Endodermal cell (in vitro differentiated cells): ENCODE results near the gene PHLDA1. TPM values are rescaled to one million over a fixed set of nuclear protein-coding genes. Genes with fewer than 3 reads are reported as not detected.

Experiments
- DNase-seq: peaks from one replicate; pipeline ENCODE4 v3.0.0-alpha.2; 2017
- H3K27ac ChIP-seq: 2 replicates; pipeline ENCODE4 v1.5.1; 2013; ENCODE audit warnings: mild to moderate bottlenecking, low read depth, low read length, moderate library complexity
- H3K27me3 ChIP-seq: 2 replicates; pipeline ENCODE4 v1.6.1; 2013; ENCODE audit warnings: mild to moderate bottlenecking, low read length, moderate library complexity; ENCODE audit not compliant: insufficient read depth, control insufficient read depth, poor library complexity, severe bottlenecking
- H3K36me3 ChIP-seq: 2 replicates; pipeline ENCODE4 v1.7.0; 2013; ENCODE audit warnings: mild to moderate bottlenecking, low read length, moderate library complexity; ENCODE audit not compliant: control insufficient read depth, insufficient read depth
- H3K4me1 ChIP-seq: one replicate; pipeline ENCODE4 v1.7.0; 2013; ENCODE audit warnings: low read length; ENCODE audit not compliant: control insufficient read depth, insufficient read depth
- H3K4me3 ChIP-seq: 2 replicates; pipeline ENCODE4 v1.5.1; 2013; ENCODE audit warnings: mild to moderate bottlenecking, low read length, moderate library complexity
- H3K9ac ChIP-seq: 2 replicates; pipeline ENCODE4 v1.6.1; 2013; ENCODE audit warnings: mild to moderate bottlenecking, low read length, moderate library complexity; ENCODE audit not compliant: poor library complexity, severe bottlenecking; ENCODE audit errors: extremely low read depth
- H3K9me3 ChIP-seq: 2 replicates; pipeline ENCODE4 v1.6.1; 2013; ENCODE audit warnings: mild to moderate bottlenecking, low read length, moderate library complexity; ENCODE audit not compliant: control insufficient read depth
- H3K27ac Mint-ChIP-seq: 2 replicates; pipeline ENCODE4 v1.8.0; 2020; ENCODE audit warnings: mixed read lengths
- H3K27me3 Mint-ChIP-seq: 2 replicates; pipeline ENCODE4 v1.8.0; 2021; ENCODE audit warnings: mild to moderate bottlenecking, mixed read lengths; ENCODE audit not compliant: insufficient read depth
- H3K36me3 Mint-ChIP-seq: 2 replicates; pipeline ENCODE4 v1.8.0; 2020; ENCODE audit warnings: low read depth, mixed read lengths
- H3K4me1 Mint-ChIP-seq: 2 replicates; pipeline ENCODE4 v1.8.0; 2020; ENCODE audit warnings: mixed read lengths
- H3K4me3 Mint-ChIP-seq: 2 replicates; pipeline ENCODE4 v1.8.0; 2020; ENCODE audit warnings: mild to moderate bottlenecking, moderate library complexity, mixed read lengths
- H3K9me3 Mint-ChIP-seq: 2 replicates; pipeline ENCODE4 v1.8.0; 2020; ENCODE audit warnings: mild to moderate bottlenecking, mixed read lengths
- WGBS, 2 experiments: methylation state at CpG; one replicate each; pipeline versions ENCODE4 v1.1.5 to v1.1.7; 2013; ENCODE audit warnings: missing lambda C conversion rate in 2 of 2, mixed read lengths in 1 of 2; ENCODE audit not compliant: insufficient coverage in 1 of 2, insufficient read length in 1 of 2; 5-methylcytosine and 5-hydroxymethylcytosine counted together
- total RNA-seq, 2 donors: library from RNA; stranded (reverse); fragmentation: NEBNext Ultra II Directional in 1 of 2; extraction: Animal tissue kit (Norgen Biotek cat#: 25700) in 1 of 2; gene quantifications; 2 replicates in 1 of 2; 3 replicates in 1 of 2; pipeline ENCODE4 v1.2.1, GENCODE V29; 2021
- TF ChIP-seq, protein P1 (sequence below): fragments of 200-600 bp; sonication (generic); conservative IDR thresholded peaks from 2 replicates; pipeline ENCODE4 v1.5.0; 2021; ENCODE audit warnings: antibody characterized with exemption, mild to moderate bottlenecking

Gene PHLDA1
- total RNA-seq, 2 donors from 2014 or later = 3.7 to 16.2 TPM

GRCh38 chr12:76024942-76025600 is 6.5 kb downstream of the PHLDA1 start:
- DNase-seq = no peak
- H3K4me1 ChIP-seq = peaks cover 4% of the 10 kb centered on the region
- Mint-ChIP-seq H3K27ac (no peak overlapping the region), H3K4me3 (no peak overlapping the region), H3K27me3 (no peaks in the 10 kb centered on the region), H3K9me3 (no peaks in the 10 kb centered on the region), H3K36me3 (peaks cover 11% of the 10 kb centered on the region), H3K4me1 (peaks cover 29% of the 10 kb centered on the region)
- no peak overlapping the region for H3K4me3 ChIP-seq
- H3K9ac ChIP-seq = no peak overlapping the region
- WGBS, 2 experiments = 66 to 67% methylated on average over 1 to 3 of the region's 3 CpGs
- no peak overlapping the region for H3K27ac ChIP-seq
- H3K36me3 ChIP-seq = no peaks in the 10 kb centered on the region
- no peaks in the 10 kb centered on the region for H3K27me3 ChIP-seq
- no peaks in the 10 kb centered on the region for H3K9me3 ChIP-seq
- TF ChIP-seq, protein P1, sequence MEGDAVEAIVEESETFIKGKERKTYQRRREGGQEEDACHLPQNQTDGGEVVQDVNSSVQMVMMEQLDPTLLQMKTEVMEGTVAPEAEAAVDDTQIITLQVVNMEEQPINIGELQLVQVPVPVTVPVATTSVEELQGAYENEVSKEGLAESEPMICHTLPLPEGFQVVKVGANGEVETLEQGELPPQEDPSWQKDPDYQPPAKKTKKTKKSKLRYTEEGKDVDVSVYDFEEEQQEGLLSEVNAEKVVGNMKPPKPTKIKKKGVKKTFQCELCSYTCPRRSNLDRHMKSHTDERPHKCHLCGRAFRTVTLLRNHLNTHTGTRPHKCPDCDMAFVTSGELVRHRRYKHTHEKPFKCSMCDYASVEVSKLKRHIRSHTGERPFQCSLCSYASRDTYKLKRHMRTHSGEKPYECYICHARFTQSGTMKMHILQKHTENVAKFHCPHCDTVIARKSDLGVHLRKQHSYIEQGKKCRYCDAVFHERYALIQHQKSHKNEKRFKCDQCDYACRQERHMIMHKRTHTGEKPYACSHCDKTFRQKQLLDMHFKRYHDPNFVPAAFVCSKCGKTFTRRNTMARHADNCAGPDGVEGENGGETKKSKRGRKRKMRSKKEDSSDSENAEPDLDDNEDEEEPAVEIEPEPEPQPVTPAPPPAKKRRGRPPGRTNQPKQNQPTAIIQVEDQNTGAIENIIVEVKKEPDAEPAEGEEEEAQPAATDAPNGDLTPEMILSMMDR = no peak

GRCh38 chr12:76024102-76024781 is 7.3 kb downstream of the PHLDA1 start:
- peaks cover 11% of the 10 kb centered on the region for H3K36me3 Mint-ChIP-seq
- Histone ChIP-seq H3K27me3 (no peaks in the 10 kb centered on the region), H3K36me3 (no peaks in the 10 kb centered on the region), H3K4me1 (peaks cover 4% of the 10 kb centered on the region), H3K9me3 (no peaks in the 10 kb centered on the region), H3K27ac (no peak overlapping the region), H3K4me3 (no peak overlapping the region), H3K9ac (no peak overlapping the region)
- H3K27me3 Mint-ChIP-seq = no peaks in the 10 kb centered on the region
- no peak overlapping the region for H3K4me3 Mint-ChIP-seq
- TF ChIP-seq, protein P1 = no peak
- H3K9me3 Mint-ChIP-seq = no peaks in the 10 kb centered on the region
- peaks cover 34% of the 10 kb centered on the region for H3K4me1 Mint-ChIP-seq
- 76 to 83% methylated on average over 7 to 8 of the region's 8 CpGs for WGBS, 2 experiments
- no peak for DNase-seq
- no peak overlapping the region for H3K27ac Mint-ChIP-seq

DNA sequence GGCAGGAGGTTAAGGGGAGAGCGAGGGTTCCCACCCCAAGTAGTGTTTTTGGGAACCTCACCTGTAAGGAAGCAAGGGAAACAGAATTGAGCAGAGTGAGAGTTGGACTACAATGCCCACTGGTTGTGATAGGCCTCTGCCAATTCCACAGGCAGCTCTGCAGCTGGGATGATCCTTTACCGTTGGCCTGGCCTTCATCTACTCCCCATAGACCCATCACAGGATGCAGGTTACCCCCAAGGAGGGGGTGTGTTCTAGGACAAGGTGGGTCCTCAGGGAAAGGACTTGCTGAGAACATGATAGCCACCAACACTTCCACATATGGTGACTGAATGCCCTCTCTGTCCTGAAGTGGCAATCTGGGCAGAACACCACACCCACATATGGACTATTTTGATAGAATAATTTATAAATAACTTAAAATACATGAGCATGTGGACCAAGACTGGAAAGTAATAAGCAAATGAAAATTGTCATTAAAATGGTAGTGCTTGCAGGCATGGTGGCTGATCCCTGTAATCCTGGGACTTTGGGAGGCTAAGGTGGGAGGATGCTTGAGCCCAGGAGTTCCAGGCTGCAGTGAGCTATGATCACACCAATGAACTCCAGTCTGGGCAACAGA is 8.4 kb downstream of the PHLDA1 start:
- WGBS, 2 experiments = 80 to 88% methylated on average over 1 to 2 of the region's 2 CpGs
- no peak overlapping the region for H3K4me3 ChIP-seq
- H3K9ac ChIP-seq = no peak overlapping the region
- peaks cover 2% of the 10 kb centered on the region for H3K36me3 Mint-ChIP-seq
- H3K27ac Mint-ChIP-seq = no peak overlapping the region
- peaks cover 33% of the 10 kb centered on the region for H3K4me1 Mint-ChIP-seq
- no peaks in the 10 kb centered on the region for H3K36me3 ChIP-seq
- no peaks in the 10 kb centered on the region for H3K9me3 Mint-ChIP-seq
- H3K4me1 ChIP-seq = peaks cover 9% of the 10 kb centered on the region
- H3K9me3 ChIP-seq = no peaks in the 10 kb centered on the region
- H3K27me3 ChIP-seq = no peaks in the 10 kb centered on the region
- no peak overlapping the region for H3K4me3 Mint-ChIP-seq
- H3K27ac ChIP-seq = no peak overlapping the region
- no peaks in the 10 kb centered on the region for H3K27me3 Mint-ChIP-seq
- no peak for DNase-seq
- TF ChIP-seq, protein P1 = no peak
